Activated naive CD4-positive, alpha-beta T cell treated with anti-CD3 and anti-CD28 coated beads, Interleukin-2, amount 10 ng/mL, durations not matched to agents 7 days and 5 days (primary cell): ENCODE measurements around the gene INTS11.

Experiments used
- CTCF ChIA-PET: fragments of 350-600 bp; sonication (Branson Sonifier 250); formaldehyde crosslinking; loops from one replicate; lab custom pipeline; 2021; ENCODE audit warnings: antibody characterized with exemption; lab: Charles Lee
- DNase-seq: peaks from one replicate; pipeline ENCODE4 v3.0.0-alpha.2; 2020
- H3K27ac Mint-ChIP-seq: one replicate; pipeline ENCODE4 v1.8.0; 2021; ENCODE audit warnings: mild to moderate bottlenecking, moderate library complexity, mixed read lengths
- H3K27me3 Mint-ChIP-seq: one replicate; pipeline ENCODE4 v1.8.0; 2021; ENCODE audit warnings: mild to moderate bottlenecking, mixed read lengths
- H3K36me3 Mint-ChIP-seq: one replicate; pipeline ENCODE4 v1.8.0; 2021; ENCODE audit warnings: mixed read lengths
- H3K4me1 Mint-ChIP-seq: one replicate; pipeline ENCODE4 v1.8.0; 2021; ENCODE audit warnings: mixed read lengths
- H3K4me3 Mint-ChIP-seq: one replicate; pipeline ENCODE4 v1.8.0; 2021; ENCODE audit warnings: mild to moderate bottlenecking, moderate library complexity, mixed read lengths
- H3K9me3 Mint-ChIP-seq: one replicate; pipeline ENCODE4 v1.8.0; 2021; ENCODE audit warnings: mixed read lengths

Gene INTS11

GRCh38 chr1:1361233-1361981 is 36.9 kb upstream of the INTS11 start:
- no peaks in the 10 kb centered on the region for H3K9me3 Mint-ChIP-seq
- no peak for DNase-seq
- H3K27ac Mint-ChIP-seq = no peak overlapping the region
- peaks cover 19% of the 10 kb centered on the region for H3K4me1 Mint-ChIP-seq
- no peaks in the 10 kb centered on the region for H3K36me3 Mint-ChIP-seq
- CTCF ChIA-PET = interaction anchor here (0.7 kb wide), 1 partner anchor 7 kb away, joined by 3 read pairs; no protein-coding TSS in a partner anchor
- H3K27me3 Mint-ChIP-seq = peaks cover 67% of the 10 kb centered on the region
- H3K4me3 Mint-ChIP-seq = no peak overlapping the region

GRCh38 chr1:1360506-1361169 is 36.2 kb upstream of the INTS11 start:
- Mint-ChIP-seq H3K27me3 (peaks cover 73% of the 10 kb centered on the region), H3K36me3 (no peaks in the 10 kb centered on the region), H3K9me3 (no peaks in the 10 kb centered on the region), H3K4me3 (no peak overlapping the region), H3K27ac (no peak overlapping the region), H3K4me1 (peaks cover 19% of the 10 kb centered on the region)
- CTCF ChIA-PET = no interaction called here
- DNase-seq = no peak

GRCh38 chr1:1359664-1360468 is 35.4 kb upstream of the INTS11 start:
- H3K4me1 Mint-ChIP-seq = peaks cover 19% of the 10 kb centered on the region
- H3K4me3 Mint-ChIP-seq = no peak overlapping the region
- no peaks in the 10 kb centered on the region for H3K9me3 Mint-ChIP-seq
- H3K27me3 Mint-ChIP-seq = peaks cover 78% of the 10 kb centered on the region
- H3K36me3 Mint-ChIP-seq = no peaks in the 10 kb centered on the region
- CTCF ChIA-PET = no interaction called here
- no peak overlapping the region for H3K27ac Mint-ChIP-seq
- no peak for DNase-seq

- no peaks in the 10 kb centered on the region for H3K36me3 Mint-ChIP-seq
- peaks cover 20% of the 10 kb centered on the region for H3K4me1 Mint-ChIP-seq
- H3K9me3 Mint-ChIP-seq = no peaks in the 10 kb centered on the region
- peak; percentile 46 for DNase-seq
- H3K27ac Mint-ChIP-seq = peak overlapping the region; percentile 29
- CTCF ChIA-PET = no interaction called here
- H3K4me3 Mint-ChIP-seq = no peak overlapping the region
- peaks cover 80% of the 10 kb centered on the region for H3K27me3 Mint-ChIP-seq
These were observed 34.8 kb upstream of the INTS11 start for GRCh38 chr1:1359308-1359663.

GRCh38 chr1:1358433-1359271 is 34.2 kb upstream of the INTS11 start, which contains the start of gene MXRA8:
MXRA8 (minus strand) TSS chr1:1358555; CDS start chr1:1358504, 51 bp downstream.
- peak within 1 kb of the TSS; percentile 29 for H3K27ac Mint-ChIP-seq
- peaks cover 85% of the 10 kb centered on the region for H3K27me3 Mint-ChIP-seq
- DNase-seq = no peak
- H3K4me1 Mint-ChIP-seq = peaks cover 25% of the 10 kb centered on the region
- H3K36me3 Mint-ChIP-seq = no peaks in the 10 kb centered on the region
- CTCF ChIA-PET = no interaction called here
- H3K9me3 Mint-ChIP-seq = no peaks in the 10 kb centered on the region
- H3K4me3 Mint-ChIP-seq = no peak within 1 kb of the TSS

- H3K36me3 Mint-ChIP-seq = no peaks in the 10 kb centered on the region
- H3K4me3 Mint-ChIP-seq = no peak overlapping the region
- DNase-seq = no peak
- H3K9me3 Mint-ChIP-seq = no peaks in the 10 kb centered on the region
- peaks cover 86% of the 10 kb centered on the region for H3K27me3 Mint-ChIP-seq
- peaks cover 28% of the 10 kb centered on the region for H3K4me1 Mint-ChIP-seq
- CTCF ChIA-PET = no interaction called here
- H3K27ac Mint-ChIP-seq = no peak overlapping the region
These were observed 33.5 kb upstream of the INTS11 start for GRCh38 chr1:1357871-1358432.

GRCh38 chr1:1356796-1357401 is 32.4 kb upstream of the INTS11 start:
- Mint-ChIP-seq H3K27ac (no peak overlapping the region), H3K4me1 (peaks cover 36% of the 10 kb centered on the region), H3K36me3 (no peaks in the 10 kb centered on the region), H3K9me3 (no peaks in the 10 kb centered on the region), H3K27me3 (peaks cover 86% of the 10 kb centered on the region), H3K4me3 (no peak overlapping the region)
- no peak for DNase-seq
- CTCF ChIA-PET = no interaction called here

- H3K36me3 Mint-ChIP-seq = no peaks in the 10 kb centered on the region
- no peak for DNase-seq
- no peak overlapping the region for H3K4me3 Mint-ChIP-seq
- no peaks in the 10 kb centered on the region for H3K9me3 Mint-ChIP-seq
- CTCF ChIA-PET = no interaction called here
- H3K27ac Mint-ChIP-seq = no peak overlapping the region
- peaks cover 36% of the 10 kb centered on the region for H3K4me1 Mint-ChIP-seq
- H3K27me3 Mint-ChIP-seq = peaks cover 86% of the 10 kb centered on the region
These were observed 31.8 kb upstream of the INTS11 start for GRCh38 chr1:1356166-1356795.

GRCh38 chr1:1355416-1355815 is 31.0 kb upstream of the INTS11 start:
- Mint-ChIP-seq H3K27me3 (peaks cover 83% of the 10 kb centered on the region), H3K27ac (no peak overlapping the region), H3K9me3 (no peaks in the 10 kb centered on the region), H3K4me3 (no peak overlapping the region), H3K36me3 (no peaks in the 10 kb centered on the region), H3K4me1 (peaks cover 36% of the 10 kb centered on the region)
- DNase-seq = no peak
- CTCF ChIA-PET = no interaction called here

- Mint-ChIP-seq H3K27ac (no peak overlapping the region), H3K4me1 (peaks cover 33% of the 10 kb centered on the region), H3K9me3 (no peaks in the 10 kb centered on the region), H3K27me3 (peaks cover 78% of the 10 kb centered on the region), H3K36me3 (no peaks in the 10 kb centered on the region), H3K4me3 (no peak overlapping the region)
- no peak for DNase-seq
- CTCF ChIA-PET = interaction anchor here (1.0 to 1.1 kb wide), 2 partner anchors 7 to 17 kb away, joined by 3 to 4 read pairs; no protein-coding TSS in a partner anchor
These were observed 30.1 kb upstream of the INTS11 start for GRCh38 chr1:1354271-1355247.

GRCh38 chr1:1353389-1354151 is 29.1 kb upstream of the INTS11 start:
- no peak overlapping the region for H3K27ac Mint-ChIP-seq
- H3K4me1 Mint-ChIP-seq = peaks cover 24% of the 10 kb centered on the region
- no peaks in the 10 kb centered on the region for H3K9me3 Mint-ChIP-seq
- H3K27me3 Mint-ChIP-seq = peaks cover 69% of the 10 kb centered on the region
- CTCF ChIA-PET = interaction anchor here (1.0 to 1.1 kb wide), 2 partner anchors 8 to 18 kb away, joined by 3 to 4 read pairs; no protein-coding TSS in a partner anchor
- H3K36me3 Mint-ChIP-seq = no peaks in the 10 kb centered on the region
- H3K4me3 Mint-ChIP-seq = no peak overlapping the region
- DNase-seq = no peak
